GM10266 (cell line): ENCODE measurements around the gene MAGEA1.

Source experiments
- DNase-seq: peaks from one replicate; pipeline ENCODE4 v3.0.0; 2012; ENCODE audit errors: extremely low spot score
- TF ChIP-seq, protein P1 (sequence below): IDR thresholded peaks from 2 replicates; pipeline ENCODE4 v1.5.1; 2012; ENCODE audit warnings: mild to moderate bottlenecking, low read depth; ENCODE audit not compliant: control insufficient read depth, insufficient read depth; ENCODE audit errors: missing control alignments

The MAGEA1 gene

DNA sequence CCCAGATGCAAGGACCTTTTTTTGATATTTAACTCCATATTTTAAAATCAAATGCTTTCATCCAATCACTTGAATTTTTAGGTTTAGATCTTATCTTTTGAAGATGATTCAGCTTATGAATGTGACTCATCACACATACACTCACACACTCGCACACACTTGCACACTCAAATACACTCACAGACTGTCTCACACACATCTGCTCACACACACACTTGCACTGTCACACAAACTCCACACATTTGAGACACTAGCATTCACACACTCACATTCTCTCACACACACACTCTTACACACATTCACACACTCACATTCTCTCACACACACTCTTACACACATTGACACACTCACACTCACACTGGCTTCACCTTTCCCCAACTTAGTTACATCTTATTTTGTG, 37.8 kb downstream of the MAGEA1 start:
- no peak for DNase-seq
- TF ChIP-seq, protein P1, sequence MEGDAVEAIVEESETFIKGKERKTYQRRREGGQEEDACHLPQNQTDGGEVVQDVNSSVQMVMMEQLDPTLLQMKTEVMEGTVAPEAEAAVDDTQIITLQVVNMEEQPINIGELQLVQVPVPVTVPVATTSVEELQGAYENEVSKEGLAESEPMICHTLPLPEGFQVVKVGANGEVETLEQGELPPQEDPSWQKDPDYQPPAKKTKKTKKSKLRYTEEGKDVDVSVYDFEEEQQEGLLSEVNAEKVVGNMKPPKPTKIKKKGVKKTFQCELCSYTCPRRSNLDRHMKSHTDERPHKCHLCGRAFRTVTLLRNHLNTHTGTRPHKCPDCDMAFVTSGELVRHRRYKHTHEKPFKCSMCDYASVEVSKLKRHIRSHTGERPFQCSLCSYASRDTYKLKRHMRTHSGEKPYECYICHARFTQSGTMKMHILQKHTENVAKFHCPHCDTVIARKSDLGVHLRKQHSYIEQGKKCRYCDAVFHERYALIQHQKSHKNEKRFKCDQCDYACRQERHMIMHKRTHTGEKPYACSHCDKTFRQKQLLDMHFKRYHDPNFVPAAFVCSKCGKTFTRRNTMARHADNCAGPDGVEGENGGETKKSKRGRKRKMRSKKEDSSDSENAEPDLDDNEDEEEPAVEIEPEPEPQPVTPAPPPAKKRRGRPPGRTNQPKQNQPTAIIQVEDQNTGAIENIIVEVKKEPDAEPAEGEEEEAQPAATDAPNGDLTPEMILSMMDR = no peak

DNA sequence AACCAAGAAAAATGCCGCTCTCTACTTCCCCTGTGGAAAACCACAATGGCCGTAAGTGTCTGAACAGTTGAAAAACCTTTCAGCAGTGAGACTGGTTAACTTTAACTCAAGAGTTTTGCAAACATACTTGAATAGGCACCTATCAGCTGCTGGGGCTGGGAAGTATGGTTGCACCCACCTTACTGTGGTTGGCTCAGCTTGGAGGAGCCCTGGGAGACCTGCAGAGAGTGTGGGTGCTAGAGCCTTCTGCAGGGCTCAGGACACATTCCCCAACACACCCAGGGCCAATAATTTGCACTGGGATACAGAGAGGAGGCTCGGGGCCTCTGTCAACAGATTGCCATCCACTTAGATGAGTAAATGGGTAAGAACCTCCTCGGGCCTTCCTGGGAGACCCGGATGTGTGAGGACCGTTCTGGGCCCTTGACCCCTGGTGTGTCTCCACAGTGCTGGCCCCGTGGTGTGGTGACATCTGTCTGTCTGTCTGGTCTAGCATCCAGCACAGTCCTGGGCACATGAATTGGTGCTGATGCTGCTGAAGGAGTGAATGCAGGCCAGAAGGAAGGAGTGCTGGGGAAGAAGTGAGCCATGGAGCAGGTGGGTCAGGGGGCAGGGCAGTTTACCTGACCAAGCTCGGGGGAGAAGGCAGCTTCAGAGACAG, 46.5 kb downstream of the MAGEA1 start:
- no peak for DNase-seq
- TF ChIP-seq, protein P1 = no peak

DNA sequence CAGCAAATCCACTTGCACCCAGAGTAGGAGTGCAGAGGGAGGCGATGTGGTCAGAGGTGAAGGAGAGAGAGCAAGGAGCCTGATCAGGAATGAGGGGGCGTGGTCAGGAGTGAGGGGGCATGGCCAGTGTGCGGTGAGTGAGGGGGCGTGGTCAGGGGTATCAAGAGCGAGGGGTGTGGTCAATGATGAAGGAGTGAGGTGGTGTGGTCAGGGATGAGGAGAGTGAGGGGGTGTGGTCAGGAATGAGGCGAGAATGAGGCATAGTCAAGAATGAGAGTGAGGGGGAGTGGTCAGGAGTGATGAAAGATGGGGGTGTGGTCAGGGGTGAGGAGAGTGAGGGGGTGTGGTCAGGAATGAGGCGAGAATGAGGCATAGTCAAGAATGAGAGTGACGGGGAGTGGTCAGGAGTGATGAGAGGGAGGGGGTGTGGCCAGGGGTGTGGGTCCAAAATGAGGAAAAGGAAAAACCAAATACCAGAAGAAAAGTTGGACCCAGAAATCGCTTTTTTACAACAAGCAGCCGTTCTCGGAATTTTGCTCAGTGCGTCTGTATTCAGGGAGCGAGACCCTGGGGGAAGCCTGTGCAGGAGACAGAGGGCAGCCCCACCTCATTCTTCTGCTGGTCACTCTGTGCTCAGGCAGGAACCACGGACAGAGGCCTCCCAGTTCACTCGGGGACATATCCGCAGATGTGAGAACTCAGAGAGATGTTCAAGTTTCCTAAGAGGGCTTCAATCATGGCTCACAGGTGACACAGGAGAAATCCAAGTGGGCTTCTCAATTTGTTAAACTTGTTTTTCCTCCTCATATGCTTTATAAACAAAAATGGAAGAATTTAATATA, 47.5 kb downstream of the MAGEA1 start:
- TF ChIP-seq, protein P1 = no peak
- DNase-seq = no peak
